H9 (cell line): ENCODE results near the gene SLC9A9. TPM values are rescaled to one million over a fixed set of nuclear protein-coding genes. Genes with fewer than 3 reads are reported as not detected.

Experiments used
- DNase-seq: peaks from one replicate; pipeline ENCODE4 v3.0.0-alpha.2; 2017
- H2AFZ ChIP-seq: one replicate; pipeline ENCODE4 v1.6.1; 2013; ENCODE audit warnings: mild to moderate bottlenecking, low read length, control low read depth, moderate library complexity
- H2AK5ac ChIP-seq: 2 replicates; pipeline ENCODE4 v1.6.1; 2013; ENCODE audit warnings: low read length, control low read depth, mixed read lengths; ENCODE audit not compliant: insufficient read length
- H2BK120ac ChIP-seq: one replicate; pipeline ENCODE4 v1.6.1; 2013; ENCODE audit warnings: low read depth, mild to moderate bottlenecking, low read length, control low read depth, inconsistent platforms; ENCODE audit not compliant: poor library complexity, severe bottlenecking
- H2BK12ac ChIP-seq: 2 replicates; pipeline ENCODE4 v1.6.1; 2013; ENCODE audit warnings: low read length, control low read depth, mixed read lengths, low read depth; ENCODE audit not compliant: insufficient read length
- H2BK15ac ChIP-seq: 2 replicates; pipeline ENCODE4 v1.6.1; 2013; ENCODE audit warnings: low read depth, low read length, control low read depth
- H2BK20ac ChIP-seq: one replicate; pipeline ENCODE4 v1.6.1; 2013; ENCODE audit warnings: low read depth, mild to moderate bottlenecking, low read length, control low read depth, inconsistent platforms; ENCODE audit not compliant: poor library complexity, severe bottlenecking
- H2BK5ac ChIP-seq: 2 replicates; pipeline ENCODE4 v1.6.1; 2013; ENCODE audit warnings: low read length, control low read depth, mixed read lengths; ENCODE audit not compliant: insufficient read length
- H3K14ac ChIP-seq: 2 replicates; pipeline ENCODE4 v1.6.1; 2013; ENCODE audit warnings: low read length, control low read depth; ENCODE audit not compliant: insufficient read depth
- H3K18ac ChIP-seq: 2 replicates; pipeline ENCODE4 v1.6.1; 2013; ENCODE audit warnings: low read depth, mild to moderate bottlenecking, mixed read lengths, low read length, control low read depth; ENCODE audit not compliant: insufficient read length
- H3K23ac ChIP-seq: 2 replicates; pipeline ENCODE4 v1.6.1; 2013; ENCODE audit warnings: low read length, control low read depth, mixed read lengths, low read depth; ENCODE audit not compliant: insufficient read length
- H3K23me2 ChIP-seq: 2 replicates; pipeline ENCODE4 v1.6.1; 2013; ENCODE audit warnings: low read depth, mild to moderate bottlenecking, mixed read lengths, low read length, control low read depth; ENCODE audit not compliant: insufficient read length, poor library complexity, severe bottlenecking
- H3K27ac ChIP-seq: 2 replicates; pipeline ENCODE4 v1.5.1; 2013; ENCODE audit warnings: low read length, control low read depth, mixed read lengths, low read depth; ENCODE audit not compliant: insufficient read length
- H3K27me3 ChIP-seq: 2 replicates; pipeline ENCODE4 v1.6.1; 2013; ENCODE audit warnings: low read length, control low read depth, inconsistent platforms; ENCODE audit not compliant: insufficient read depth
- H3K4ac ChIP-seq: 2 replicates; pipeline ENCODE4 v1.6.1; 2013; ENCODE audit warnings: low read depth, mild to moderate bottlenecking, control low read depth, inconsistent platforms, low read length, moderate library complexity
- H3K4me1 ChIP-seq: 2 replicates; pipeline ENCODE4 v1.6.1; 2013; ENCODE audit warnings: low read length, control low read depth, inconsistent platforms; ENCODE audit not compliant: insufficient read depth
- H3K4me2 ChIP-seq: 2 replicates; pipeline ENCODE4 v1.6.1; 2013; ENCODE audit warnings: low read length, control low read depth, mixed read lengths; ENCODE audit not compliant: insufficient read length, insufficient read depth
- H3K56ac ChIP-seq: 2 replicates; pipeline ENCODE4 v1.6.1; 2013; ENCODE audit warnings: low read depth, mild to moderate bottlenecking, mixed read lengths, low read length, control low read depth; ENCODE audit not compliant: insufficient read length
- H3K79me1 ChIP-seq: 2 replicates; pipeline ENCODE4 v1.6.1; 2013; ENCODE audit warnings: low read depth, mild to moderate bottlenecking, moderate library complexity, low read length, control low read depth, inconsistent platforms; ENCODE audit not compliant: insufficient read depth, poor library complexity, severe bottlenecking
- H3K79me2 ChIP-seq: 2 replicates; pipeline ENCODE4 v1.6.1; 2013; ENCODE audit warnings: low read length, control low read depth, inconsistent platforms; ENCODE audit not compliant: insufficient read depth
- H3K9ac ChIP-seq: 2 replicates; pipeline ENCODE4 v1.6.1; 2013; ENCODE audit warnings: low read length, control low read depth, mixed read lengths; ENCODE audit not compliant: insufficient read length; ENCODE audit errors: extremely low read depth
- H3K9me3 ChIP-seq: one replicate; pipeline ENCODE4 v1.6.1; 2013; ENCODE audit warnings: low read depth, low read length, inconsistent platforms; ENCODE audit not compliant: control insufficient read depth
- H3T11ph ChIP-seq: one replicate; pipeline ENCODE4 v1.6.1; 2013; ENCODE audit warnings: mild to moderate bottlenecking, low read length, control low read depth, inconsistent platforms
- H4K20me1 ChIP-seq: one replicate; pipeline ENCODE4 v1.6.1; 2013; ENCODE audit not compliant: control insufficient read depth, insufficient read length, insufficient read depth
- H4K5ac ChIP-seq: 2 replicates; pipeline ENCODE4 v1.6.1; 2013; ENCODE audit warnings: low read depth, mild to moderate bottlenecking, mixed read lengths, low read length, control low read depth; ENCODE audit not compliant: insufficient read length
- H4K8ac ChIP-seq: replicated peaks from 2 replicates; pipeline ENCODE4 v1.6.1; 2013; ENCODE audit warnings: low read length, control low read depth, mixed read lengths, low read depth; ENCODE audit not compliant: insufficient read length
- H4K91ac ChIP-seq: 2 replicates; pipeline ENCODE4 v1.6.1; 2013; ENCODE audit warnings: low read depth, mild to moderate bottlenecking, moderate library complexity, mixed read lengths, low read length, control low read depth; ENCODE audit not compliant: insufficient read length
- H3K27ac Mint-ChIP-seq, 3 experiments: 2 replicates in 2 of 3; 3 replicates in 1 of 3; pipeline ENCODE4 v1.8.0; 2020 to 2021; ENCODE audit warnings: mixed read lengths in 3 of 3, mild to moderate bottlenecking in 1 of 3, moderate library complexity in 1 of 3
- H3K27me3 Mint-ChIP-seq: 2 replicates; pipeline ENCODE4 v1.8.0; 2021; ENCODE audit warnings: low read depth, mild to moderate bottlenecking, moderate library complexity, mixed read lengths
- H3K36me3 Mint-ChIP-seq, 3 experiments: 2 replicates in 2 of 3; 3 replicates in 1 of 3; pipeline ENCODE4 v1.8.0; 2020 to 2021; ENCODE audit warnings: low read depth in 3 of 3, mixed read lengths in 3 of 3; ENCODE audit not compliant: insufficient read depth in 1 of 3
- H3K4me1 Mint-ChIP-seq, 2 experiments: 2 replicates each; pipeline ENCODE4 v1.8.0; 2020; ENCODE audit warnings: mixed read lengths in 2 of 2
- H3K4me3 Mint-ChIP-seq, 2 experiments: 2 replicates in 1 of 2; 3 replicates in 1 of 2; pipeline ENCODE4 v1.8.0; 2020 to 2021; ENCODE audit warnings: mild to moderate bottlenecking in 2 of 2, mixed read lengths in 2 of 2, moderate library complexity in 1 of 2
- H3K9me3 Mint-ChIP-seq, 2 experiments: 2 replicates in 1 of 2; 3 replicates in 1 of 2; pipeline ENCODE4 v1.8.0; 2020; ENCODE audit warnings: mild to moderate bottlenecking in 2 of 2, mixed read lengths in 2 of 2, moderate library complexity in 1 of 2
- CTCF ChIP-seq: fragments of 200-600 bp; sonication (generic); conservative IDR thresholded peaks from 3 replicates; pipeline ENCODE4 v1.8.0; 2021; ENCODE audit warnings: antibody characterized with exemption, mild to moderate bottlenecking
- total RNA-seq: library from RNA; stranded (reverse); gene quantifications from 2 replicates; pipeline ENCODE4 v1.2.1, GENCODE V29; 2021

Gene SLC9A9
- total RNA-seq, 1 experiment from 2014 or later, result 0.35 TPM

- Histone ChIP-seq H3K23me2 (no peaks in the 10 kb centered on the region), H2BK15ac (no peak overlapping the region), H2AK5ac (no peak overlapping the region), H3K4ac (no peak overlapping the region), H3K18ac (no peak overlapping the region), H2AFZ (no peak overlapping the region), H3K56ac (no peak overlapping the region), H4K20me1 (no peaks in the 10 kb centered on the region), H4K5ac (no peak overlapping the region), H3K14ac (no peak overlapping the region), H3K4me1 (no peaks in the 10 kb centered on the region), H2BK20ac (no peak overlapping the region), H3K27me3 (no peaks in the 10 kb centered on the region), H3T11ph (no peak overlapping the region), H3K27ac (no peak overlapping the region), H3K9me3 (no peaks in the 10 kb centered on the region), H3K79me2 (no peaks in the 10 kb centered on the region), H2BK12ac (no peak overlapping the region), H3K4me2 (no peak overlapping the region), H4K8ac (no peak overlapping the region), H4K91ac (no peak overlapping the region), H3K79me1 (no peaks in the 10 kb centered on the region), H2BK120ac (no peak overlapping the region), H3K9ac (no peak overlapping the region), H3K23ac (no peak overlapping the region), H2BK5ac (no peak overlapping the region)
- Mint-ChIP-seq H3K36me3 (no peaks in the 10 kb centered on the region), H3K4me1 (no peaks in the 10 kb centered on the region), H3K27me3 (no peaks in the 10 kb centered on the region), H3K27ac (no peak overlapping the region; a peak in 1 of 7 replicates), H3K4me3 (no peak overlapping the region), H3K9me3 (no peaks in the 10 kb centered on the region)
- no peak for DNase-seq
- TF ChIP-seq CTCF, result no peak
Observed at GRCh38 chr3:143613226-143613625, 235.0 kb downstream of the SLC9A9 start.
